ENCODE results near the gene SCGB1D2.

SCGB1D2 gene

DNA sequence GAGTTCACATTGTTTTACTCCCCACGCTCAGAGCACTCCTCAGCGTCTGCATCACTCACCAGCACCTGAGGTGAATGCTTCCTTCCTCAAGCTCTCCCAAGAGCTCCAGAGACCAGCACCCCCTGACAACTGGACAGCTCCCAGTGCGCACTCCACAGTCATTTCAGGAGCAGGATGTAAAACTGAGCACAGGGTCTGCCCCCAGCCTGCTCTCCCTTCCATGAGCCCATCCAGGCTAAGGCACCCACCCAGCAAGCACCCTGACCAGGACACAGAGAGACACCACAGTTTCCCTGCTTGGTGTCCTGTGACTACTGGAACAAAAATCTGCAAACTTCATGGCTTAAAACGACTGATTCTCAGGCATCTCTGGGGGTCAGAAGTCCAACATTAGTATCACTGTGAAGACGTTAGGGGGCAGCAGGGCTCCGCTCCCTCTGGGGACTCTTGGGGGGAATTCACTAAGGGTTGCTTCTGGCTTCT lies 3.3 kb downstream of the SCGB1D2 start:
- no peak for TF ChIP-seq MYC (IDR thresholded peaks at IDR 0.05; ENCODE audit: low read depth, low read length)
- TF ChIP-seq, protein P1, sequence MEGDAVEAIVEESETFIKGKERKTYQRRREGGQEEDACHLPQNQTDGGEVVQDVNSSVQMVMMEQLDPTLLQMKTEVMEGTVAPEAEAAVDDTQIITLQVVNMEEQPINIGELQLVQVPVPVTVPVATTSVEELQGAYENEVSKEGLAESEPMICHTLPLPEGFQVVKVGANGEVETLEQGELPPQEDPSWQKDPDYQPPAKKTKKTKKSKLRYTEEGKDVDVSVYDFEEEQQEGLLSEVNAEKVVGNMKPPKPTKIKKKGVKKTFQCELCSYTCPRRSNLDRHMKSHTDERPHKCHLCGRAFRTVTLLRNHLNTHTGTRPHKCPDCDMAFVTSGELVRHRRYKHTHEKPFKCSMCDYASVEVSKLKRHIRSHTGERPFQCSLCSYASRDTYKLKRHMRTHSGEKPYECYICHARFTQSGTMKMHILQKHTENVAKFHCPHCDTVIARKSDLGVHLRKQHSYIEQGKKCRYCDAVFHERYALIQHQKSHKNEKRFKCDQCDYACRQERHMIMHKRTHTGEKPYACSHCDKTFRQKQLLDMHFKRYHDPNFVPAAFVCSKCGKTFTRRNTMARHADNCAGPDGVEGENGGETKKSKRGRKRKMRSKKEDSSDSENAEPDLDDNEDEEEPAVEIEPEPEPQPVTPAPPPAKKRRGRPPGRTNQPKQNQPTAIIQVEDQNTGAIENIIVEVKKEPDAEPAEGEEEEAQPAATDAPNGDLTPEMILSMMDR (IDR thresholded peaks at IDR 0.05; ENCODE audit: low read depth, low read length): peak; percentile 62
- TF ChIP-seq, protein P2, sequence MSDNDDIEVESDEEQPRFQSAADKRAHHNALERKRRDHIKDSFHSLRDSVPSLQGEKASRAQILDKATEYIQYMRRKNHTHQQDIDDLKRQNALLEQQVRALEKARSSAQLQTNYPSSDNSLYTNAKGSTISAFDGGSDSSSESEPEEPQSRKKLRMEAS (IDR thresholded peaks at IDR 0.05; ENCODE audit: low read depth, low read length): no peak
- TF ChIP-seq POLR2A (IDR thresholded peaks at IDR 0.05; ENCODE audit: extremely low read depth, insufficient read length): no peak
- H3K4me3 ChIP-seq (ENCODE audit: low read depth, low read length): no peak overlapping the region
- DNase-seq (ENCODE audit: low read depth): peak; percentile 58

DNA sequence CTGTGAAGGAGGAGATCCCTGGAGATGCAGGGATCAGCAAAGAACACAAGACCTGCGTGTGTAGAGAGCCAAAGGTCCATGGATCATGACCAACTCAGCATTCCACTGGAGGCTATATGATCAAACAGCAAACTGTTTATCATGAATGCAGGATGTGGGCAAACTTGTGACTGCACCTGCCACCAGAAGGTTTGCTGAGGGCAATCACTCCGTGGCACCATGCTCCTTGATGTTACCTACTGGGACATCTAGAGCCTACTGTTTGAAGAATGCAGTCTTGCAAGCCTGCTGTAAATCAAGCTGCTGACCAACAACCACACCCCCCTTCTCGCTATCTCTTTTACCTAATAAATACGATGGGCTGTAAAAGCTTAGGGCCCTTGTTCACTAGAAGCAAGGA lies 9.7 kb downstream of the SCGB1D2 start:
- DNase-seq (ENCODE audit: low read depth): no peak
- TF ChIP-seq, protein P1 (IDR thresholded peaks at IDR 0.05; ENCODE audit: low read depth, low read length): no peak
- TF ChIP-seq POLR2A (IDR thresholded peaks at IDR 0.05; ENCODE audit: extremely low read depth, insufficient read length) (no peak), MYC (IDR thresholded peaks at IDR 0.05; ENCODE audit: low read depth, low read length) (no peak)
- TF ChIP-seq, protein P2 (IDR thresholded peaks at IDR 0.05; ENCODE audit: low read depth, low read length): no peak

DNA sequence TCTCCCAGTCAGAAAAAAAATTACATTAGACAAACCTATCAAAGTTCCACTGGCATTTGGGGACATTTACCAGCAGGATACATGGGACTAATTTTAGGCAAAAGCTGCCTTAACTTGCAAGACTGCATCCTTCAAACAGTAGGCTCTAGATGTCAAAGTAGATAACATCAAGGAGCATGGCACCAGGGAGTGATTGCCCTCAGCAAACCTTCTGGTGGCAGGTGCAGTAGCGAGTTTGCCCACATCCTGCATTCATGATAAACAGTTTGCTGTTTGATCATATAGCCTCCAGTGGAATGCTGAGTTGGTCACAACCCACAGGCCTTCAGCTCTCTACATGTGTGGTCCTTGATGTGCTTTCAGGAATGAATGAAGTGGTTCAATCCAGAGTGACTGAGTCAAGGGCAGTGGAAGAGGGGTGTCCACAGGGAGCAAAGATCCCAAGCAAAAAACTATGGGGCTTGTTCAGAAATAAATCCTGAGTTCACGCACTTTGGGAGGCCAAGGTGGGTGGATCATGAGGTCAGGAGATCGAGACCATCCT lies 12.0 kb downstream of the SCGB1D2 start:
- DNase-seq (ENCODE audit: low read depth): no peak
- H3K4me3 ChIP-seq (ENCODE audit: low read depth, low read length): no peak overlapping the region
- no peak for TF ChIP-seq POLR2A (IDR thresholded peaks at IDR 0.05; ENCODE audit: extremely low read depth, insufficient read length)
- TF ChIP-seq MYC (IDR thresholded peaks at IDR 0.05; ENCODE audit: low read depth, low read length): no peak
- TF ChIP-seq, protein P1 (IDR thresholded peaks at IDR 0.05; ENCODE audit: low read depth, low read length): no peak
- TF ChIP-seq, protein P2 (IDR thresholded peaks at IDR 0.05; ENCODE audit: low read depth, low read length): no peak

More for the DNA sequence above, 9.7 kb downstream of the SCGB1D2 start:
- no peak overlapping the region for H3K4me3 ChIP-seq (ENCODE audit: low read depth, low read length)

DNA sequence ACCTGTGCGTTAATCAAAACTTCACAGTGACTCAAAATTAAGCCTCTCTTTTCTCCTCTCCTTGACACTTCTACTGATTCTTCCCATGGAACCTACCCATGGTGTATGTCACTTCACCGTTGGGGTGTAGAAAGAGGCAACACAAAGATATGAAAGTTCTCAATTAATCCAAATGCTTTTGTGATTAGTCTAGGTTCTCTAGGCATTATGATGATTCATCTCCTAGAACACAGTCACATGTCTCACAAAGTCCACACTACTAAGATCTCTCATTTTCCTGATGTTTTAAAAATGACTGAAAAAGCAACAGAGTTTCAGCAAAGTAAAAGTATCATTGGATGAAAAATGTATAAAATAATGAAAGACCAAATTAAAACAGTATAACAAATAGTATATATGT lies 14.2 kb downstream of the SCGB1D2 start:
- no peak for DNase-seq (ENCODE audit: low read depth)
- H3K4me3 ChIP-seq (ENCODE audit: low read depth, low read length): no peak overlapping the region
- TF ChIP-seq MYC (IDR thresholded peaks at IDR 0.05; ENCODE audit: low read depth, low read length) (no peak), POLR2A (IDR thresholded peaks at IDR 0.05; ENCODE audit: extremely low read depth, insufficient read length) (no peak)
- TF ChIP-seq, protein P2 (IDR thresholded peaks at IDR 0.05; ENCODE audit: low read depth, low read length): no peak
- TF ChIP-seq, protein P1 (IDR thresholded peaks at IDR 0.05; ENCODE audit: low read depth, low read length): no peak

DNA sequence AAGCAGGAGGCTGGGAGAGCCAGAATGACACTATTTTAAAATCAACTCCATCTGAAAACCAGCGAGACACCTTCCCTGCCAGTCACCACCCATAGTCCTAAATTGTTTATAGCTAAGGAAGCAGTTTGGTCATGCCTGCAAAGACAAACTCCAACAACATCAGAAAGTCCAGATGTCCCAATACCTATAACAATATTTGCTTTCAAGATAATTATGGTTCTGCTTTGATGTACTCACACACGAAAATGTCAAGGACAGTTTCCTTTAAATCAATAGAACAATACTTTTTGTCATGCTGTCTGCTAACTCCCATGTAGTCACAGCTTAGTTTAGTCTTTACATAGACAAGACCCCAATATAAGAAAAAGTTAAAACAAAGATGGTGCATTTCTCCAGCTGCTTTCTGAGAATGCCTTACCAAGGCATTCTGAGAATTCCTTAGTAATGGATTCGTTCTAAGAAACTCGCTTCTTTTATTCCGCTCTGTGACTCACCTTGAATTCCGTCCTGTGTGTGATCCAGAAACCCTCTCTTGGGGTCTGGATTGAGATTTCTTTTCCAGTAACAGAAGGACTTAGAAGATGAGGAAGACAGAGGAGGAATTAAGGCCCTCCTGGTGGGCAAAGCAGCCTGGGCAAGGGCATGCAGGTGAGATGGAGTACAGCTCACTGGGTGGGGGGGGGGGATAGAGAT lies 18.4 kb downstream of the SCGB1D2 start:
- DNase-seq (ENCODE audit: low read depth): no peak
- no peak overlapping the region for H3K4me3 ChIP-seq (ENCODE audit: low read depth, low read length)
- TF ChIP-seq, protein P2 (IDR thresholded peaks at IDR 0.05; ENCODE audit: low read depth, low read length): no peak
- TF ChIP-seq POLR2A (IDR thresholded peaks at IDR 0.05; ENCODE audit: extremely low read depth, insufficient read length): no peak
- TF ChIP-seq MYC (IDR thresholded peaks at IDR 0.05; ENCODE audit: low read depth, low read length): no peak
- TF ChIP-seq, protein P1 (IDR thresholded peaks at IDR 0.05; ENCODE audit: low read depth, low read length): no peak

Data from NB4 (cell line).